GM12878 (cell line): Measurements from ENCODE around the gene DIS3L2. TPM values are rescaled to one million over a fixed set of nuclear protein-coding genes. Genes with fewer than 3 reads are reported as not detected.

Experiments
- ATAC-seq: fragments of 200-7000 bp; cut with Tn5 transposase; 3 replicates; pipeline ENCODE4 v1.9.1; 2020; ENCODE audit warnings: mild to moderate bottlenecking, moderate library complexity
- BruUV-seq: library from RNA; stranded (reverse); fragments of 400-500 nt; replicated peaks from 2 replicates; lab custom pipeline; 2021; lab: Mats Ljungman, UMichigan
- CTCF ChIA-PET: fragments of 300-600 bp; sonication (Branson Sonifier 250); formaldehyde crosslinking; extraction: SDS; loops from one replicate; lab custom pipeline; 2021; ENCODE audit warnings: inconsistent platforms; lab: Yijun Ruan, JAX
- POLR2A ChIA-PET: fragments of 350-600 bp; formaldehyde crosslinking; extraction: SDS; loops from one replicate; lab custom pipeline; 2021; ENCODE audit warnings: inconsistent platforms; lab: Charles Lee
- RAD21 ChIA-PET: fragments of 300-600 bp; sonication (Branson Sonifier 250); formaldehyde crosslinking; loops from one replicate; lab custom pipeline; 2023; ENCODE audit warnings: antibody characterized with exemption; ENCODE audit not compliant: unreplicated experiment; lab: Charles Lee
- SMC1A ChIA-PET: fragments of 300-600 bp; sonication (Branson Sonifier 250); formaldehyde crosslinking; loops from one replicate; lab custom pipeline; 2023; ENCODE audit not compliant: unreplicated experiment, uncharacterized antibody; lab: Charles Lee
- DNase-seq: peaks from one replicate; pipeline ENCODE4 v3.0.0-alpha.2; 2011; ENCODE audit warnings: low read depth, low spot score
- FAIRE-seq: peaks from 3 replicates; lab custom pipeline; 2011; peaks lifted over from hg19 to GRCh38; lab: Jason Lieb, UNC
- H2AFZ ChIP-seq: 2 replicates; pipeline ENCODE4 v1.6.0; 2011; ENCODE audit warnings: low read depth, low read length, control low read depth; ENCODE audit not compliant: control insufficient read depth
- H3K27ac ChIP-seq: 2 replicates; pipeline ENCODE4 v1.5.1; 2011; ENCODE audit warnings: control low read depth; ENCODE audit not compliant: control insufficient read depth, insufficient read depth
- H3K27me3 ChIP-seq, 2 experiments: replicated peaks in 1 of 2; 2 replicates each; pipeline versions ENCODE4 v1.6.0 to v1.6.1; 2011; ENCODE audit warnings: low read length in 1 of 2; ENCODE audit not compliant: control insufficient read depth in 2 of 2, insufficient read depth in 2 of 2
- H3K36me3 ChIP-seq, 2 experiments: 2 replicates each; pipeline ENCODE4 v1.5.1; 2011; ENCODE audit warnings: low read length in 1 of 2; ENCODE audit not compliant: control insufficient read depth in 2 of 2, insufficient read depth in 2 of 2
- H3K4me1 ChIP-seq: 2 replicates; pipeline ENCODE4 v1.6.1; 2011; ENCODE audit warnings: mild to moderate bottlenecking, low read length, moderate library complexity, mixed read lengths; ENCODE audit not compliant: control insufficient read depth, insufficient read depth
- H3K4me2 ChIP-seq: 2 replicates; pipeline ENCODE4 v1.6.0; 2011; ENCODE audit warnings: control low read depth; ENCODE audit not compliant: control insufficient read depth, insufficient read depth
- H3K4me3 ChIP-seq: fragments of 200-600 bp; sonication (generic); 2 replicates; pipeline ENCODE4 v1.5.1; 2016
- H3K79me2 ChIP-seq: 2 replicates; pipeline ENCODE4 v1.6.0; 2011; ENCODE audit warnings: low read length; ENCODE audit not compliant: control insufficient read depth, insufficient read depth
- H3K9ac ChIP-seq: 2 replicates; pipeline ENCODE4 v1.8.0; 2011; ENCODE audit warnings: low read length, control low read depth, mixed read lengths; ENCODE audit not compliant: control insufficient read depth, insufficient read depth
- H3K9me3 ChIP-seq: replicated peaks from 3 replicates; pipeline ENCODE4 v1.5.1; 2011; ENCODE audit warnings: mild to moderate bottlenecking, low read length; ENCODE audit not compliant: control insufficient read depth, insufficient read depth
- H4K20me1 ChIP-seq: 2 replicates; pipeline ENCODE4 v1.6.0; 2011; ENCODE audit not compliant: control insufficient read depth, insufficient read depth
- BACH1 ChIP-seq: fragments of 450-650 bp; IDR thresholded peaks from 2 replicates; pipeline ENCODE4 v1.6.1; 2017; ENCODE audit warnings: mild to moderate bottlenecking, borderline replicate concordance
- BCL11A ChIP-seq: IDR thresholded peaks from 2 replicates; pipeline ENCODE4 v1.6.1; 2011; ENCODE audit warnings: low read depth, low read length
- BRCA1 ChIP-seq: IDR thresholded peaks from 2 replicates; pipeline ENCODE4 v1.6.1; 2011; ENCODE audit warnings: low read depth, low read length, improper control_type of control experiment
- EGR1 ChIP-seq, 2 experiments: IDR thresholded peaks; 1 replicate in 1 of 2; 2 replicates in 1 of 2; pipeline ENCODE4 v1.6.1; 2011 to 2012; ENCODE audit warnings: low read depth in 2 of 2, low read length in 2 of 2, borderline replicate concordance in 1 of 2, mild to moderate bottlenecking in 1 of 2, moderate library complexity in 1 of 2
- MAX ChIP-seq: IDR thresholded peaks from 2 replicates; pipeline ENCODE4 v1.6.1; 2012; ENCODE audit warnings: low read depth, low read length, improper control_type of control experiment
- MYB ChIP-seq: fragments of 150-350 bp; IDR thresholded peaks from 2 replicates; pipeline ENCODE4 v1.6.1; 2014; ENCODE audit warnings: mild to moderate bottlenecking, low read depth, low read length, borderline replicate concordance
- NR2F1 ChIP-seq: fragments of 450-650 bp; conservative IDR thresholded peaks from 2 replicates; pipeline ENCODE4 v1.6.1; 2017; ENCODE audit warnings: mild to moderate bottlenecking
- PAX8 ChIP-seq: fragments of 450-650 bp; IDR thresholded peaks from 2 replicates; pipeline ENCODE4 v1.6.1; 2017; ENCODE audit warnings: mild to moderate bottlenecking, moderate library complexity
- POU2F2 ChIP-seq: IDR thresholded peaks from 3 replicates; pipeline ENCODE4 v1.6.1; 2011; ENCODE audit warnings: low read depth, mild to moderate bottlenecking, low read length, borderline replicate concordance
- RB1 ChIP-seq: fragments of 450-650 bp; formaldehyde crosslinking; IDR thresholded peaks from 2 replicates; pipeline ENCODE4 v1.6.1; 2017; ENCODE audit warnings: mild to moderate bottlenecking, borderline replicate concordance
- RFX5 ChIP-seq: IDR thresholded peaks from 2 replicates; pipeline ENCODE4 v1.6.1; 2011; ENCODE audit warnings: low read depth, low read length, improper control_type of control experiment
- RUNX3 ChIP-seq: IDR thresholded peaks from 2 replicates; pipeline ENCODE4 v1.6.1; 2012; ENCODE audit warnings: low read length, inconsistent platforms
- SMAD1 ChIP-seq: fragments of 450-650 bp; IDR thresholded peaks from 2 replicates; pipeline ENCODE4 v1.6.1; 2018; ENCODE audit warnings: mild to moderate bottlenecking, low read depth; ENCODE audit not compliant: partially characterized antibody
- SREBF1 ChIP-seq: IDR thresholded peaks from 2 replicates; pipeline ENCODE4 v1.6.1; 2012; ENCODE audit warnings: mild to moderate bottlenecking, low read length
- SRF ChIP-seq, 2 experiments: IDR thresholded peaks; 2 replicates each; pipeline ENCODE4 v1.6.1; 2011; ENCODE audit warnings: low read depth in 2 of 2, low read length in 2 of 2, mild to moderate bottlenecking in 1 of 2, moderate library complexity in 1 of 2
- YY1 ChIP-seq: IDR thresholded peaks from 2 replicates; pipeline ENCODE4 v1.6.1; 2011; ENCODE audit warnings: low read depth, mild to moderate bottlenecking, low read length
- ZBTB40 ChIP-seq: fragments of 450-650 bp; IDR thresholded peaks from 2 replicates; pipeline ENCODE4 v1.6.1; 2016; ENCODE audit warnings: mild to moderate bottlenecking, moderate library complexity, borderline replicate concordance
- ZNF592 ChIP-seq: fragments of 450-650 bp; IDR thresholded peaks from 2 replicates; pipeline ENCODE4 v1.6.1; 2017; ENCODE audit warnings: mild to moderate bottlenecking, moderate library complexity
- ZZZ3 ChIP-seq: IDR thresholded peaks from 2 replicates; pipeline ENCODE4 v1.6.1; 2011; ENCODE audit warnings: low read depth; ENCODE audit not compliant: control insufficient read depth, insufficient read length
- WGBS: methylation state at CpG from one replicate; pipeline ENCODE4 v1.1.6; 2016; ENCODE audit warnings: low lambda C conversion rate; ENCODE audit not compliant: insufficient replicate concordance, insufficient coverage; ENCODE audit errors: missing lambda C conversion rate; 5-methylcytosine and 5-hydroxymethylcytosine counted together
- in situ Hi-C: fragments of 300-500 bp; cut with MboI; formaldehyde crosslinking; loops from 9 replicates; pipeline ENCODE4 v1.14.3; 2018; ENCODE audit warnings: mixed read lengths
- intact Hi-C: fragments of 100-400 bp; cut with micrococcal nuclease; formaldehyde crosslinking; loops from one replicate; pipeline ENCODE4 v1.14.2; 2022; ENCODE audit not compliant: unreplicated experiment
- polyA plus RNA-seq, 11 experiments: library from polyadenylated mRNA; depleted of rRNA in 4 of 11; unstranded in 6 of 11; stranded (reverse) in 5 of 11; fragments of >200 nt; fragmentation: Nextera tagmentation in 4 of 11; fragmentation: Illumina TruSeq in 1 of 11; extraction: Ambion mirVana in 4 of 11; extraction: Trizol in 1 of 11; gene quantifications; 1 replicate in 1 of 11; 2 replicates in 10 of 11; pipeline versions ENCODE4 v1.2.1 to v1.2.3, GENCODE V29; 2011 to 2016; ENCODE audit warnings: inconsistent platforms in 2 of 11, missing spikeins in 2 of 11, low read depth in 1 of 11
- total RNA-seq, 4 experiments: library from RNA; depleted of rRNA in 3 of 4; stranded (reverse); fragments of >200 nt in 3 of 4; fragmentation: Illumina TruSeq in 1 of 4; extraction: Trizol in 1 of 4; gene quantifications; 2 replicates each; pipeline versions ENCODE4 v1.2.1 to v1.2.3, GENCODE V29; 2013 to 2021

The DIS3L2 gene
- total and polyA plus RNA-seq, 10 of the 15 experiments (the other 5 are each of a cell fraction or from before 2014, with no cell fraction given): 3.5 to 27.1 (median 16.0) TPM

- Histone ChIP-seq H3K79me2 (no peaks in the 10 kb centered on the region), H4K20me1 (no peaks in the 10 kb centered on the region), H3K36me3 (no peaks in the 10 kb centered on the region; a peak in 3 of 4 replicates), H3K9me3 (no peaks in the 10 kb centered on the region), H3K4me3 (no peak overlapping the region), H2AFZ (no peak overlapping the region), H3K27me3 (no peaks in the 10 kb centered on the region), H3K9ac (no peak overlapping the region), H3K4me2 (no peak overlapping the region), H3K4me1 (no peaks in the 10 kb centered on the region), H3K27ac (no peak overlapping the region)
- RAD21 ChIA-PET: no interaction called here
- DNase-seq: no peak
- POLR2A ChIA-PET: no interaction called here
- CTCF ChIA-PET: interaction anchor here (0.7 kb wide), 1 partner anchor 43 kb away, joined by 3 read pairs; no protein-coding TSS in a partner anchor
- no TSS peak for BruUV-seq
- ATAC-seq: no peak
- intact Hi-C loops (no loop called here), in situ Hi-C loops (no loop called here)
- FAIRE-seq: no peak
- SMC1A ChIA-PET: no interaction called here
- WGBS: 98% methylated on average over 3 of the region's 3 CpGs
- TF ChIP-seq BRCA1 (no peak), EGR1 (IDR thresholded peaks at IDR 0.05; ENCODE audit: borderline replicate concordance in 1 of 2, low read depth in 2 of 2, low read length in 2 of 2) (no peak), RB1 (no peak), MYB (no peak), RUNX3 (no peak), BACH1 (no peak), PAX8 (no peak), POU2F2 (no peak), SRF (IDR thresholded peaks at IDR 0.05; ENCODE audit: low read depth in 2 of 2, low read length in 2 of 2) (no peak), YY1 (no peak), RFX5 (no peak), NR2F1 (no peak), BCL11A (no peak), SREBF1 (no peak), SMAD1 (no peak), MAX (no peak), ZNF592 (no peak), ZBTB40 (no peak), ZZZ3 (no peak)
Observed at GRCh38 chr2:232249096-232249495, 287.6 kb downstream of the DIS3L2 start.
